SK-N-SH (cell line): ENCODE results near the gene HRH1. TPM values are rescaled to one million over a fixed set of nuclear protein-coding genes. Genes with fewer than 3 reads are reported as not detected.

ENCODE experiments used
- EZH2phosphoT487 ChIP-seq: fragments of 200-600 bp; sonication (generic); IDR thresholded peaks from 2 replicates; pipeline ENCODE4 v1.6.1; 2017; ENCODE audit warnings: low read depth, mixed run types, mild to moderate bottlenecking, antibody characterized with exemption, moderate library complexity, borderline replicate concordance
- FOSL2 ChIP-seq: IDR thresholded peaks from 2 replicates; pipeline ENCODE4 v1.4.0; 2012; ENCODE audit warnings: low read depth, mild to moderate bottlenecking, moderate library complexity, borderline replicate concordance
- GABPA ChIP-seq: IDR thresholded peaks from 2 replicates; pipeline ENCODE4 v1.4.0; 2012; ENCODE audit warnings: low read depth, mild to moderate bottlenecking
- MEF2A ChIP-seq: IDR thresholded peaks from 2 replicates; pipeline ENCODE4 v1.4.0; 2012; ENCODE audit warnings: low read depth, borderline replicate concordance
- MXI1 ChIP-seq: IDR thresholded peaks from 2 replicates; pipeline ENCODE4 v1.6.1; 2012; ENCODE audit warnings: mild to moderate bottlenecking, low read depth, low read length, improper control_type of control experiment
- NFIC ChIP-seq: IDR thresholded peaks from 2 replicates; pipeline ENCODE4 v1.4.0; 2012; ENCODE audit warnings: borderline replicate concordance
- NRF1 ChIP-seq: IDR thresholded peaks from 2 replicates; pipeline ENCODE4 v1.6.1; 2012; ENCODE audit warnings: low read depth, mild to moderate bottlenecking, low read length
- RAD21 ChIP-seq: IDR thresholded peaks from 2 replicates; pipeline ENCODE4 v1.6.1; 2012; ENCODE audit warnings: mild to moderate bottlenecking, low read length
- RFX5 ChIP-seq: IDR thresholded peaks from 2 replicates; pipeline ENCODE4 v1.6.1; 2012; ENCODE audit warnings: mild to moderate bottlenecking, improper control_type of control experiment, low read length
- TAF1 ChIP-seq: IDR thresholded peaks from 2 replicates; pipeline ENCODE4 v1.6.1; 2012; ENCODE audit warnings: low read depth, mild to moderate bottlenecking, low read length, moderate library complexity, borderline replicate concordance
- TEAD4 ChIP-seq: IDR thresholded peaks from 2 replicates; pipeline ENCODE4 v1.4.0; 2012; ENCODE audit warnings: mild to moderate bottlenecking, borderline replicate concordance; ENCODE audit not compliant: insufficient read depth
- YY1 ChIP-seq: IDR thresholded peaks from 2 replicates; pipeline ENCODE4 v1.4.0; 2012; ENCODE audit warnings: low read depth, mild to moderate bottlenecking
- polyA plus RNA-seq, 3 experiments: library from polyadenylated mRNA; depleted of rRNA; stranded (reverse); fragments of >200 nt; gene quantifications; 2 replicates each; pipeline ENCODE4 v1.2.3, GENCODE V29; 2012
- TF ChIP-seq, protein P1 (sequence below): IDR thresholded peaks from 2 replicates; pipeline ENCODE4 v1.4.0; 2012; ENCODE audit warnings: low read depth, borderline replicate concordance
- TF ChIP-seq, protein P2 (sequence below): IDR thresholded peaks from 2 replicates; pipeline ENCODE4 v1.4.0; 2012; ENCODE audit warnings: low read depth, borderline replicate concordance
- TF ChIP-seq, protein P3 (sequence below): IDR thresholded peaks from 2 replicates; pipeline ENCODE4 v1.6.1; 2012; ENCODE audit warnings: mild to moderate bottlenecking, low read depth, low read length, moderate library complexity
- TF ChIP-seq, protein P4 (sequence below): fragments of 150-350 bp; IDR thresholded peaks from 2 replicates; pipeline ENCODE4 v1.6.1; 2016; ENCODE audit warnings: mild to moderate bottlenecking, low read depth, low read length
- TF ChIP-seq, protein P5 (sequence below): fragments of 150-350 bp; IDR thresholded peaks from 2 replicates; pipeline ENCODE4 v1.6.1; 2017; ENCODE audit warnings: antibody characterized with exemption, low read length, low read depth, borderline replicate concordance
- TF ChIP-seq, protein P6 (sequence below): fragments of 200-600 bp; sonication (generic); IDR thresholded peaks from 2 replicates; pipeline ENCODE4 v1.6.1; 2017; ENCODE audit warnings: antibody characterized with exemption, mild to moderate bottlenecking, moderate library complexity
- TF ChIP-seq, protein P7 (sequence below): IDR thresholded peaks from 2 replicates; pipeline ENCODE4 v1.4.0; 2012; ENCODE audit warnings: low read depth

Gene HRH1
- polyA plus RNA-seq, 1 of the 3 experiments (the other 2 are of a cell fraction) = 6.2 TPM

DNA sequence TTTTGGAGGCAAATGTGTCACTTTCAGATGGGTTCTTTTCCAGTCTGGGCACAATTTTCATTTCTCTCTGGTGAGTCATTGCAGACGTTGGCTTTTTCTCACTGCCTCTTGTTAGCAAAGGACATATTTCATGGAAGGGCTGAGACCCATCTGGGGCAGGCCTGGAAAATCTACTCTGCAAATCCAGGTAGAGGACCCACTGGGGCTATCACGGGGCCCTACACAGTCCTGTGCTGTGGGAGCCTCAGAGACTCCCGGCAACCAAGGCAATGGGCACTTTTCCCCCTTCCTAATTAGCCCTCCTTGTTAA, 58.0 kb downstream of the HRH1 start (continued):
- TF ChIP-seq, protein P1, sequence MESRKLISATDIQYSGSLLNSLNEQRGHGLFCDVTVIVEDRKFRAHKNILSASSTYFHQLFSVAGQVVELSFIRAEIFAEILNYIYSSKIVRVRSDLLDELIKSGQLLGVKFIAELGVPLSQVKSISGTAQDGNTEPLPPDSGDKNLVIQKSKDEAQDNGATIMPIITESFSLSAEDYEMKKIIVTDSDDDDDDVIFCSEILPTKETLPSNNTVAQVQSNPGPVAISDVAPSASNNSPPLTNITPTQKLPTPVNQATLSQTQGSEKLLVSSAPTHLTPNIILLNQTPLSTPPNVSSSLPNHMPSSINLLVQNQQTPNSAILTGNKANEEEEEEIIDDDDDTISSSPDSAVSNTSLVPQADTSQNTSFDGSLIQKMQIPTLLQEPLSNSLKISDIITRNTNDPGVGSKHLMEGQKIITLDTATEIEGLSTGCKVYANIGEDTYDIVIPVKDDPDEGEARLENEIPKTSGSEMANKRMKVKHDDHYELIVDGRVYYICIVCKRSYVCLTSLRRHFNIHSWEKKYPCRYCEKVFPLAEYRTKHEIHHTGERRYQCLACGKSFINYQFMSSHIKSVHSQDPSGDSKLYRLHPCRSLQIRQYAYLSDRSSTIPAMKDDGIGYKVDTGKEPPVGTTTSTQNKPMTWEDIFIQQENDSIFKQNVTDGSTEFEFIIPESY = no peak
- TF ChIP-seq, protein P2, sequence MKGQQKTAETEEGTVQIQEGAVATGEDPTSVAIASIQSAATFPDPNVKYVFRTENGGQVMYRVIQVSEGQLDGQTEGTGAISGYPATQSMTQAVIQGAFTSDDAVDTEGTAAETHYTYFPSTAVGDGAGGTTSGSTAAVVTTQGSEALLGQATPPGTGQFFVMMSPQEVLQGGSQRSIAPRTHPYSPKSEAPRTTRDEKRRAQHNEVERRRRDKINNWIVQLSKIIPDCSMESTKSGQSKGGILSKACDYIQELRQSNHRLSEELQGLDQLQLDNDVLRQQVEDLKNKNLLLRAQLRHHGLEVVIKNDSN = no peak
- no peak for TF ChIP-seq GABPA
- TF ChIP-seq NRF1 = no peak
- TF ChIP-seq EZH2phosphoT487 = no peak
- no peak for TF ChIP-seq YY1
- TF ChIP-seq, protein P3, sequence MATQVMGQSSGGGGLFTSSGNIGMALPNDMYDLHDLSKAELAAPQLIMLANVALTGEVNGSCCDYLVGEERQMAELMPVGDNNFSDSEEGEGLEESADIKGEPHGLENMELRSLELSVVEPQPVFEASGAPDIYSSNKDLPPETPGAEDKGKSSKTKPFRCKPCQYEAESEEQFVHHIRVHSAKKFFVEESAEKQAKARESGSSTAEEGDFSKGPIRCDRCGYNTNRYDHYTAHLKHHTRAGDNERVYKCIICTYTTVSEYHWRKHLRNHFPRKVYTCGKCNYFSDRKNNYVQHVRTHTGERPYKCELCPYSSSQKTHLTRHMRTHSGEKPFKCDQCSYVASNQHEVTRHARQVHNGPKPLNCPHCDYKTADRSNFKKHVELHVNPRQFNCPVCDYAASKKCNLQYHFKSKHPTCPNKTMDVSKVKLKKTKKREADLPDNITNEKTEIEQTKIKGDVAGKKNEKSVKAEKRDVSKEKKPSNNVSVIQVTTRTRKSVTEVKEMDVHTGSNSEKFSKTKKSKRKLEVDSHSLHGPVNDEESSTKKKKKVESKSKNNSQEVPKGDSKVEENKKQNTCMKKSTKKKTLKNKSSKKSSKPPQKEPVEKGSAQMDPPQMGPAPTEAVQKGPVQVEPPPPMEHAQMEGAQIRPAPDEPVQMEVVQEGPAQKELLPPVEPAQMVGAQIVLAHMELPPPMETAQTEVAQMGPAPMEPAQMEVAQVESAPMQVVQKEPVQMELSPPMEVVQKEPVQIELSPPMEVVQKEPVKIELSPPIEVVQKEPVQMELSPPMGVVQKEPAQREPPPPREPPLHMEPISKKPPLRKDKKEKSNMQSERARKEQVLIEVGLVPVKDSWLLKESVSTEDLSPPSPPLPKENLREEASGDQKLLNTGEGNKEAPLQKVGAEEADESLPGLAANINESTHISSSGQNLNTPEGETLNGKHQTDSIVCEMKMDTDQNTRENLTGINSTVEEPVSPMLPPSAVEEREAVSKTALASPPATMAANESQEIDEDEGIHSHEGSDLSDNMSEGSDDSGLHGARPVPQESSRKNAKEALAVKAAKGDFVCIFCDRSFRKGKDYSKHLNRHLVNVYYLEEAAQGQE = no peak
- TF ChIP-seq MEF2A = no peak
- TF ChIP-seq NFIC = no peak
- TF ChIP-seq, protein P4, sequence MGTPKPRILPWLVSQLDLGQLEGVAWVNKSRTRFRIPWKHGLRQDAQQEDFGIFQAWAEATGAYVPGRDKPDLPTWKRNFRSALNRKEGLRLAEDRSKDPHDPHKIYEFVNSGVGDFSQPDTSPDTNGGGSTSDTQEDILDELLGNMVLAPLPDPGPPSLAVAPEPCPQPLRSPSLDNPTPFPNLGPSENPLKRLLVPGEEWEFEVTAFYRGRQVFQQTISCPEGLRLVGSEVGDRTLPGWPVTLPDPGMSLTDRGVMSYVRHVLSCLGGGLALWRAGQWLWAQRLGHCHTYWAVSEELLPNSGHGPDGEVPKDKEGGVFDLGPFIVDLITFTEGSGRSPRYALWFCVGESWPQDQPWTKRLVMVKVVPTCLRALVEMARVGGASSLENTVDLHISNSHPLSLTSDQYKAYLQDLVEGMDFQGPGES = no peak
- TF ChIP-seq TEAD4 = 0 out of 2 replicates have a peak, but pooled peaks have one; percentile 19
- TF ChIP-seq, protein P5, sequence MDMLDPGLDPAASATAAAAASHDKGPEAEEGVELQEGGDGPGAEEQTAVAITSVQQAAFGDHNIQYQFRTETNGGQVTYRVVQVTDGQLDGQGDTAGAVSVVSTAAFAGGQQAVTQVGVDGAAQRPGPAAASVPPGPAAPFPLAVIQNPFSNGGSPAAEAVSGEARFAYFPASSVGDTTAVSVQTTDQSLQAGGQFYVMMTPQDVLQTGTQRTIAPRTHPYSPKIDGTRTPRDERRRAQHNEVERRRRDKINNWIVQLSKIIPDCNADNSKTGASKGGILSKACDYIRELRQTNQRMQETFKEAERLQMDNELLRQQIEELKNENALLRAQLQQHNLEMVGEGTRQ = no peak
- TF ChIP-seq MXI1 = no peak
- TF ChIP-seq FOSL2 = peak; percentile 80
- no peak for TF ChIP-seq TAF1
- TF ChIP-seq, protein P6, sequence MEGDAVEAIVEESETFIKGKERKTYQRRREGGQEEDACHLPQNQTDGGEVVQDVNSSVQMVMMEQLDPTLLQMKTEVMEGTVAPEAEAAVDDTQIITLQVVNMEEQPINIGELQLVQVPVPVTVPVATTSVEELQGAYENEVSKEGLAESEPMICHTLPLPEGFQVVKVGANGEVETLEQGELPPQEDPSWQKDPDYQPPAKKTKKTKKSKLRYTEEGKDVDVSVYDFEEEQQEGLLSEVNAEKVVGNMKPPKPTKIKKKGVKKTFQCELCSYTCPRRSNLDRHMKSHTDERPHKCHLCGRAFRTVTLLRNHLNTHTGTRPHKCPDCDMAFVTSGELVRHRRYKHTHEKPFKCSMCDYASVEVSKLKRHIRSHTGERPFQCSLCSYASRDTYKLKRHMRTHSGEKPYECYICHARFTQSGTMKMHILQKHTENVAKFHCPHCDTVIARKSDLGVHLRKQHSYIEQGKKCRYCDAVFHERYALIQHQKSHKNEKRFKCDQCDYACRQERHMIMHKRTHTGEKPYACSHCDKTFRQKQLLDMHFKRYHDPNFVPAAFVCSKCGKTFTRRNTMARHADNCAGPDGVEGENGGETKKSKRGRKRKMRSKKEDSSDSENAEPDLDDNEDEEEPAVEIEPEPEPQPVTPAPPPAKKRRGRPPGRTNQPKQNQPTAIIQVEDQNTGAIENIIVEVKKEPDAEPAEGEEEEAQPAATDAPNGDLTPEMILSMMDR = no peak
- TF ChIP-seq RAD21 = no peak
- TF ChIP-seq RFX5 = no peak
- TF ChIP-seq, protein P7, sequence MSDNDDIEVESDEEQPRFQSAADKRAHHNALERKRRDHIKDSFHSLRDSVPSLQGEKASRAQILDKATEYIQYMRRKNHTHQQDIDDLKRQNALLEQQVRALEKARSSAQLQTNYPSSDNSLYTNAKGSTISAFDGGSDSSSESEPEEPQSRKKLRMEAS = no peak
